Measurements from ENCODE around the gene PACSIN3. TPM values are rescaled to one million over a fixed set of nuclear protein-coding genes. Genes with fewer than 3 reads are reported as not detected.

Gene PACSIN3
- total RNA-seq, 2 experiments from 2014 or later: 7.9 to 9.9 TPM

DNA sequence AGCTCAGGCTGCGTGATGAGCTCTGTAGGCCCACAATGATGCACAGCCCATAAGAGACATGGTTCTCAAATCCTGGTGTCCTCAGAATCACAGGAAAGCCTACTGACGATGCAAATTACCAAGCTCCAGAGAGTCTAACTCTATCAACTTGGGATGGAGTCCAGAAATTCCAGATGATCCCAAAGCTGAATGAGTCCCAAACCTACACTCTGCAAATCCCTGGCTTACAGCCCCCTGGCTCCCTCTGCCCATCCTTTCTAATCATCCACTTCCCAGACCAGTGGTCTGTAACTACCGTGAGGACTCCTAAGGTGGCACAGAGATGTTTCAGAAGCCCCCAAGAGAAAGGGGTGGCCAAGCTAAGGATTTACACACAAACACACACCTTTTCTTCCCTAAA, 23.0 kb downstream of the PACSIN3 start:
- POLR2A ChIA-PET: interaction anchor here (0.6 to 1.4 kb wide), 4 partner anchors 52 to 783 kb away, joined by 3 to 8 read pairs (median 4); partner anchors contain the start of gene DDB2
- CTCF ChIA-PET: interaction anchor here (0.7 to 2.0 kb wide), 7 partner anchors 9 to 591 kb away, joined by 3 to 12 read pairs (median 3); no protein-coding TSS in a partner anchor

DNA sequence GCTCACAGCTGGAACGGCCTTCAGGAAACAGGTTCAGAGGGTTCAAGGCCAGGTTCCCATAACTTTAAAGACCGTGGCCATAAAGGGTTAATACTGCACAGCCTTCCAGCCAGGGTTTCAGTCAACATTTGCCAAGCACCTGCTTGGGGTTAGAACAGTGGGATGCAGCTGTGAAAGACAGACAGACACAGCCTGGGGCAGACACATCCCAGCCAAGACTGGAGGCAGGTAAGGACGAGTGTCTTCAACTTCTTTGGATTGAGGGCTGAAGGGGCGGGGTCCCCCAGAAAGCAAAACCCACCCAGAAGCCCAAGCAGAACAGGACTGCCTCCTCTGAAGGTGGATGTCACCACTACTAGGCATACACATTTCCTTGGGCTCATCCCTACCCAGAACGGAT, 23.8 kb downstream of the PACSIN3 start:
- ChIA-PET POLR2A (interaction anchor here (0.7 to 1.4 kb wide), 2 partner anchors 97 to 100 kb away, joined by 4 to 8 read pairs; no protein-coding TSS in a partner anchor), CTCF (interaction anchor here (0.6 to 2.0 kb wide), 10 partner anchors 9 to 275 kb away, joined by 3 to 12 read pairs (median 4); no protein-coding TSS in a partner anchor)

DNA sequence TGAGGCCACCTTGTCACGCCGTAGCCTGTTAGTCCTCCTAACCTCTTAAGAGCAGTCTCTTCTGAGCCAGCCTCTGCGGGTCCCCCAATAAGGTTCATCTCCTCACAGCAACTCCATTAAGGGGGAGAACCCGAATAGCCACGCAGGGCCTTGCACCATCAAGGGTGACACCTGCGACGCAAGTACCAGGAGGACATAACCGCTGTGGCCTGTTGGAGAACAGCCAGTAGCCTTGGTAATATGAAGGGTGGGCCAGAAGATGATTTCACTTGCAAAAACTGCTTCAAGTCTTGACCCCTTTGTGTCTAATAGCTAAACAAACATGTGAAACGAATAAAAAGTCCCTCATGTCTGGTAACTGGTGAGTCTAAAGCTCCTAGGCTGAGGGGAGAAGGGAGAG, 24.3 kb downstream of the PACSIN3 start:
- ChIA-PET CTCF (interaction anchor here (0.6 to 2.0 kb wide), 7 partner anchors 9 to 275 kb away, joined by 3 to 12 read pairs (median 4); no protein-coding TSS in a partner anchor), POLR2A (interaction anchor here (1.4 kb wide), 1 partner anchor 98 kb away, joined by 4 read pairs; no protein-coding TSS in a partner anchor)

DNA sequence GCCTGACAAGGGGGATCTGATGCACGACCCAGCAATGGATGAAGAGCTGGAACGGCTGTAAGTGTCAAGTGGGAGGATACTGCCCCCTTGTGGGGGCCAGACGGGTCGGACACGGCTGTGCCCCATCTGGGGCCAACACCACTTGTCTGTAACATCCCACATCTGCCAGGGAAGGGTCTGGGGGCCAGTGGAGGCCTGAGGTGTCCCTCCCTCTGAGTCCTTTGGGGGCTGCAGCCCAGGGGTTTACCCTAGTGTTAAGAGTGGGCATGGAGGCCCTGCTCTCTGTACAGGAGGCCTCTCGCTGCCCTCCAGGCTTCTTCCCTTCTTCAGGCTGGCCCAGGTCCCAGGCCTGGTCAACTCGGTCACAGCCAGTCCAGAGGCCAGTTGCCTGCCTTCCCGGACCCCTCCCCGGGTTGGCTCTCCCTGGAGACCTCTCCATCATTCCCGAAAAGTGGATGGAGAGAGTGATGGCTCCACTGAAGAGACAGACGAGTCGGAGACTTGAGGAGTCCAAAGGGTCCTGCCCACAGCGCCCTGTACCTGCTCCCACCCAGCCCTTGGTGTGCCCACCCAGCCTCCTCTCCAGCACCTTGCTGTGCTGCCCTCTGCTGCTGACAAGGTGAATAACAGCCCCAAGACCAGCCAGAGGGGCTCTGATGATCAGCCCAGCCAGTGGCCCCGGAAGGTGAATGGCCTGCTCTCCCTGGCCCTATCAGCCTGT, 24.9 kb downstream of the PACSIN3 start:
- CTCF ChIA-PET: interaction anchor here (0.6 to 2.0 kb wide), 7 partner anchors 8 to 274 kb away, joined by 3 to 12 read pairs (median 4); no protein-coding TSS in a partner anchor
- POLR2A ChIA-PET: no interaction called here

GRCh38 chr11:47160753-47161133, 25.5 kb downstream of the PACSIN3 start:
- POLR2A ChIA-PET: no interaction called here
- CTCF ChIA-PET: interaction anchor here (0.6 to 1.0 kb wide), 4 partner anchors 11 to 248 kb away, joined by 3 to 5 read pairs (median 3); no protein-coding TSS in a partner anchor

DNA sequence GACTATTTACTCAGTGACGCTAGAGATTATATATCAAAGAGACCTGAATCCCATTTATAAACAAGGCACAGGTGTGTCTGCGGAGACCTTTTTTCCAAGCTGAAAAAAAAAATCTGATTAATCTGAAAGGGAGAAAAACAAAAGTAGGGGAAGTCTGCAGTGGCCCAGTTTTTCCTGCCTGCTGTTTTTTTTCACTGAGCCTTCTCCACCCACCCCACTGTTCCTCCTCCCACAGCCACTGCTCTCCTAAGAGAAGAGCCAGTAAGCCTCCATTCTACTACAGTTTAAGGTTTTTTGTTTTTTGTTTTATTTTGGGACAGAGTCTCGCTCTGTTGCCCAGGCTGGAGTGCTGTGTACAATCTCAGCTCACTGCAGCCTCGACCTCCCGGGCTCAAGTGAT, 28.0 kb downstream of the PACSIN3 start:
- POLR2A ChIA-PET: interaction anchor here (0.6 kb wide), 1 partner anchor 78 kb away, joined by 3 read pairs; no protein-coding TSS in a partner anchor
- CTCF ChIA-PET: interaction anchor here (0.8 kb wide), 1 partner anchor 9 kb away, joined by 3 read pairs; no protein-coding TSS in a partner anchor

DNA sequence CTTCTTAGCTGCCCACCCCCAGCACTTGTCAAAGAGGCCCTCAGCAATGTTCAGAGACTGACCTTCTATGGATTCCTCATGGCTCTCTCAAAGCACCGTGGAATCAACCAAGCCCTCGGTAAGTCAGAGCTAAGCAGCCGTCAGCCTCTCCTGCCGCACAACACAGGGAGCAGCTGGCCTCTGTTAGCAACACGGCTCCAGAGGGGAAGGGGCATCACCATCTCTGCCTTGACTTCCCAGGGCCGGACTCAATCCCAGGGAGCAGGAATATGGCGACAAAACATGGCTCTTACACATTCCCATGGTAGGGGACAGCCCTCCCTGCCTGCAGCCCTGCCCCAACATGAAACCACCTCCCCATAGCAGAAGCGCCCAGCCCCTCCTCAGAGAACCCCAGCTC, 28.4 kb downstream of the PACSIN3 start:
- CTCF ChIA-PET: interaction anchor here (0.8 kb wide), 1 partner anchor 9 kb away, joined by 3 read pairs; no protein-coding TSS in a partner anchor
- POLR2A ChIA-PET: interaction anchor here (0.6 kb wide), 1 partner anchor 78 kb away, joined by 3 read pairs; no protein-coding TSS in a partner anchor

GRCh38 chr11:47156951-47157350, 29.3 kb downstream of the PACSIN3 start:
- CTCF ChIA-PET: no interaction called here
- POLR2A ChIA-PET: interaction anchor here (0.6 kb wide), 1 partner anchor 458 kb away, joined by 6 read pairs; no protein-coding TSS in a partner anchor

- ChIA-PET CTCF (interaction anchor here (0.7 kb wide), 1 partner anchor 220 kb away, joined by 4 read pairs; the partner anchor contains the start of gene CSTPP1), POLR2A (interaction anchor here (0.6 kb wide), 1 partner anchor 458 kb away, joined by 6 read pairs; no protein-coding TSS in a partner anchor)
These were observed 29.9 kb downstream of the PACSIN3 start for GRCh38 chr11:47156333-47156732.

DNA sequence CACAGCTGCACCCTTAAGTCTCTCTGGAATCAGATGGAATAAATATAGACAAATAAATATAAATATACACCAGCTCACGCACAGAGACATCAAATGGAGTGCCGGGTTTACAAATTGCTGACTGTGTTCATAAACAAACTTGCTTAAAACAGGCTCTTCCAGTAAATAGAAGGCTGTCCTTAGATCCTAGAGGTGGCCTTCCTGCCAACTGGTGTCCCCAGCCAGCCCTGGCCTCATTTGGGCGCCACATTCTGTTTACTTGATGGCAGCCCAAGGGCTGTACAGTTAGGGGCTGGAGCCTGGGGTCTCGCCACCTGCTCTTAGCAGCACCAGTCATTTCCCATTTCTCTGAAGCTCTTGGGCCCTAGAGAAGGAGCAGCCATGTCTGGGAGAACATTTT, 30.4 kb downstream of the PACSIN3 start:
- ChIA-PET CTCF (interaction anchor here (0.7 kb wide), 1 partner anchor 220 kb away, joined by 4 read pairs; the partner anchor contains the start of gene CSTPP1), POLR2A (no interaction called here)

DNA sequence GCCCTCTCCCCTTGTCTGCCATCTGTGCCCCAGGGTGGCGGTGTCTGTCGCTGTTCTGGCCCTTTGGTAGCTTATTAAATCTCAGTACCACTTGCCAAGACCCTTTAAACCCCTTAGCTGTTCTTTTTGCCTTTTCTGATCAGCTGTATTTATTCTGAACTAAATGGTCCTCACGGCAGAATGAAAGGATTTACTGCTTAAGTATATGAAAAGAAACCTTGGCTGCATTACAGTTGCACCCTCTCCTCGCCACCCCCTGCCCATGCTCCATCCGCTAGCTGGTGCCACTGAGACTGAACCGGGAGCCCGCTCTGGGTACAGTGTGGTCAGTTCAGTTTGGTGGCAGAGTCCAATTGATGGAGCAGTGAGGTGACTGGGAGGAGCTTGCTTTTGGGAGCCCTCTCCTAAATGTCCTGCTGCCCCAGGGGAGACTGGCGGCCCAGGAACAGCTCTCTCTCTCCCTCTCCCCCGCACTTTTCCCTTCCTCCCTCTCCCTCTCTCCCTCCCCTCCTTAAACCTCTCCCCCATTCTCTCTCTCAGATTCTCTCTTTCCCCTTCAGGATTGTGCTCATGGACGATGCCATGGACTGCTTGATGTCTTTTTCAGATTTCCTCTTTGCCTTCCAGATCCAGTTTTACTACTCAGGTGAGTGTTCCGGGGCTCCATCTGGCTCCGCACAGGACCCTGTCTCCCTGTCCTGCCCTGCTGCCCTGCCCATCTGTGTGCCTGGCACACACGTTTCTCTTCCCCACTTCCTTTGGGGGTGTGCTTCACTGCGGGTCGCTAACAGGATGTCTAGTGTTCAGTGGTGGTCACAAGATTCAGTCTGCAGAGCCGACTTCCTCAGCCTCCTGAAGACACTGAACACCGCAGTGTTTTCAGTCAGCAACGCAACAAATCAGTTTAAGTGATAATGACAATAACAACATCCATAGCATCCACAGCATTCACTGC, 31.3 kb downstream of the PACSIN3 start:
- ChIA-PET CTCF (interaction anchor here (1.0 to 1.5 kb wide), 3 partner anchors 14 to 105 kb away, joined by 3 to 6 read pairs (median 4); no protein-coding TSS in a partner anchor), POLR2A (interaction anchor here (1.0 to 1.5 kb wide), 3 partner anchors 13 to 60 kb away, joined by 3 read pairs; no protein-coding TSS in a partner anchor)

- ChIA-PET POLR2A (interaction anchor here (0.6 kb wide), 1 partner anchor 29 kb away, joined by 3 read pairs; no protein-coding TSS in a partner anchor), CTCF (interaction anchor here (0.6 to 2.9 kb wide), 23 partner anchors 9 to 272 kb away, joined by 3 to 12 read pairs (median 5); partner anchors contain the start of genes ACP2, CSTPP1, DDB2 and LRP4)
These were observed 33.0 kb downstream of the PACSIN3 start for GRCh38 chr11:47152953-47153950.

DNA sequence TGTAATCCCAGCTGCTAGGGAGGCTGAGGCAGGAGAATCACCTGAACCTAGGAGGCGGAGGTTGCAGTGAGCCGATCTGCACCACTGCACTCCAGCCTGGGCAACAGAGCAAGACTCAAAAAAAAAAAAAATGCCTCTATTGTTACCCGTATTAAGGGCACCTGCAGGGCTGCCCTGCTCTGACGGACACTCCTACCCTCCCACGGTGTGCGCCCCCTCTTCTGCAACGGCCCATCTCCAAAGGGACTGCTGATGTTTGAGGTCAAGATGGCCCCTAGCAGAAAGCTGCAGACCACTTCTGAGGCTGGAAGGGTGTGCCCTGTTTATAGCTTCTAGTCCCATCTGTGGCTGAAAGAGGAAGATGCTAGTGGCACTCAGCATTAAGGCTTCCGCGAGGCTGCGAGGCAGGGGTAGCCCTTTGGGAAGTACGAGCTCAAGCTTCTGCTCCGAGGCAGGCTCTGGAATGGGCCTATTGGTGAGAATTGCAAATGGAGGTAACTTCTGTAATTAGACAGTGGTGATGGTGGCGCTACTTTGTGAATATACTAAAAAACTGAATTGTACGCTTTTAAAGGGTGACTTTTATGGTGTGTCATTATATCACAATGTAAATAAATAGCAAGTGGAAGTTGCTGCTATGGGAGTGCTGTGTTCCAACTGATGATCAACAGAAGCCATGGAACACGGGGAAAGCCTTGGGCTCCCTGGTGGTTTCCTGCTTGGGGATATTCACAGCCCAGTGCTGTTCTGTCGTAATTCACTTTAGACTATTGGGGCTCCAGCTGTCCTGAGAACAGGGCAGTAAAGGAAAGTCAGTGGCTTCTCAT, 33.9 kb downstream of the PACSIN3 start:
- POLR2A ChIA-PET: interaction anchor here (0.6 kb wide), 1 partner anchor 30 kb away, joined by 3 read pairs; no protein-coding TSS in a partner anchor
- CTCF ChIA-PET: interaction anchor here (0.6 to 2.9 kb wide), 17 partner anchors 10 to 271 kb away, joined by 3 to 12 read pairs (median 6); partner anchors contain the start of genes ACP2 and CSTPP1

- ChIA-PET CTCF (interaction anchor here (0.5 kb wide), 1 partner anchor 488 kb away, joined by 4 read pairs; no protein-coding TSS in a partner anchor), POLR2A (no interaction called here)
These were observed 36.5 kb downstream of the PACSIN3 start for GRCh38 chr11:47149782-47150181.

DNA sequence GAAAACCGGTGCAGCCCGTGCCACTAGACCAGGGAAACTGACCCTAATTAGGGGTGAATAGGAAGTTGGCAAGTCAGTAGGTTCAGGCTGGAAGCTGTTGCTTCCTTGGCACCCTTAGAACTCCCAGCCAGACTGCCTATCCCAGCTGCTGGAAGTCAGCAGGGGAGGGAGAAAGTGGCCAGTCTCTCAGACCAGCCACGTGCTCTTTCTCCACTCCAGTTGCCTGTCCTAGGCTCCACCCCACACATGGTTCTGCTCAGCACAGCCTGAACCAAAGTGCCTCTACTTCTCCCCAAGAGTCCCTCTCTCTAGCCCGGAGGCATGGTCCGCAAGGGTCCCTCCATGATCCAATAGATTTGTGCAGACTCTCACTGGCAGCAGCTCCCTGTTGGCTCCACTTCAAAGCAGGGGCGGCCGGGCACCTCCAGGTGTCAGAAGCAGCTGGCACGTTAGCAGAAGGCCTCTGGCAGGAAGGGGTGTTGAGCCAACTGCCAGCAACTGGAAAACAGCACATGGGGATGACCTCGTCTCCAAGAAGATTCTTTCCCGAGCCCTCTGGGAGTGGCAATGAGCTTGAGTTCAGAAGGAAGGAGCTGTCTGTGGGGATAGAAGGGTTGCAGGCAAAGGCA, 37.2 kb downstream of the PACSIN3 start:
- ChIA-PET CTCF (interaction anchor here (0.8 to 1.1 kb wide), 2 partner anchors 9 to 257 kb away, joined by 3 read pairs; no protein-coding TSS in a partner anchor), POLR2A (no interaction called here)

- ChIA-PET CTCF (interaction anchor here (1.1 kb wide), 1 partner anchor 9 kb away, joined by 3 read pairs; no protein-coding TSS in a partner anchor), POLR2A (no interaction called here)
These were observed 38.0 kb downstream of the PACSIN3 start for GRCh38 chr11:47148270-47148669.

Measured in activated CD8-positive, alpha-beta memory T cell treated with anti-CD3 and anti-CD28 coated beads for 36 hours (primary cell).